Stimulated activated CD8-positive, alpha-beta memory T cell treated with anti-CD3 and anti-CD28 coated beads, Interleukin-15, amount 100 ng/mL, for 1 hour (primary cell): ENCODE data around the gene MAP6.

Experiments used
- DNase-seq: peaks from one replicate; pipeline ENCODE4 v3.0.0-alpha.2; 2020; ENCODE audit warnings: low read depth

MAP6 gene

GRCh38 chr11:75627906-75628668 lies 40.8 kb downstream of the MAP6 start:
- DNase-seq, result no peak

- DNase-seq, result no peak
These were observed 41.8 kb downstream of the MAP6 start for GRCh38 chr11:75626889-75627529.

DNA sequence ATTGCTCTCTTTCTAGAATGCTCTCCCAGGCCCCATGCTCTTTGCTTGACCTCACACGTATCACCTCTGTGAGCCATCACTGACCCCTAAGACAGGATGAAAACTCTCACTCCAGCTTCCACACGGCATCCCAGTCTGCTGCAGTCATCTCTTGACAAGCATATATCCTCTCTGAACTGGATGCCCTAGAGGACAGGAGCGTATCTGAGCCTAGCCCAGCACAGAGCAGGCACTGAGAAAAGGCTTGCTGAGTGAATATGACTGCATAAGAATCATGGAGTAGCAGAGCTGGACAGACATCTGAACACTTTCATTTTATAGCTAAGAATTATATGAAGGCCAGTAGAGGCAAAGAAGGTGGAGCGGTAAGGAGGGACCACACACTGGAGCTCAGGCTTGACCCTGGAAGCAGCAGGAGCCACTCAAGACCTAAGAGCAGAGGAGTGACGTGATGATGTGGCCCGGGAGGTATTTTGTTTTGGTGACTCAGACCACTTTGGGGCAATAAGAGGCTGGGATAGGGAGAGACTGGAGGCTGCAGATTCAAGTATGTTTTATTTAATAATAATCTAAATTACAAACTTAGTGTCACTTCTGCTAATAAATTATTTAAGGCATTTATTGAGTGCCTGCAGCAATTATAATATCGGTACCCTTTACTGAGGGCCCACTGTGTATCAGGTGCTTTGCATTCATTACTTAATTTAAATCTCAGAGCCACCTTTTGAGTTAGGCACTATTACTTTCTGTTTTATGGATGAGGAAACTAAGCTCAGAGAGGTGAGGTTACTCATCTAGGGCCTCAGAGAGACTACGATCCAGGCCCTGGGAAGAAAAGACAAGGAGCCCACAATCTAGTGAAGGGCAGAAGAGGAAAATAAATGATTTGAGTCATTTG lies 42.6 kb downstream of the MAP6 start:
- DNase-seq, result no peak

- no peak for DNase-seq
These were observed 43.8 kb downstream of the MAP6 start for GRCh38 chr11:75625021-75625420.

DNA sequence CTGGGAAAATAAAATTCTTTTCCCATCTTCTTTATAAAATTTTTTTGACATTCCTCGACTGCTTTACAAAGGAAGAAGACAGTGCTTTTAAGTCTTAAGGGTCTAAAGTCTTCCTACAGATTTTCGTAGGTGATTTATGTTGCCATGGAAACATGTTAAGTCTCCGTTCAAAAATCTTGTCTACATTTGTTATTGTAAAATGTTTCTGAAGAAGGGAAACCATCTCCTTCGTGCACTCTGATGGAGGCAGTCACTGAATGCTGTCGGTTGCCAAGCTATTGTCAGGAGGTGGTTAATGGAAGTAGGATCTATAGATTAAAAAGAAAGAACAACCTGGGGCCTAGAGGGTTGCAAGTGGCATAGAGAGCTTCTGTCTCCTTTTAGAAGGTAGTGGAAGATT lies 52.6 kb downstream of the MAP6 start:
- no peak for DNase-seq

DNA sequence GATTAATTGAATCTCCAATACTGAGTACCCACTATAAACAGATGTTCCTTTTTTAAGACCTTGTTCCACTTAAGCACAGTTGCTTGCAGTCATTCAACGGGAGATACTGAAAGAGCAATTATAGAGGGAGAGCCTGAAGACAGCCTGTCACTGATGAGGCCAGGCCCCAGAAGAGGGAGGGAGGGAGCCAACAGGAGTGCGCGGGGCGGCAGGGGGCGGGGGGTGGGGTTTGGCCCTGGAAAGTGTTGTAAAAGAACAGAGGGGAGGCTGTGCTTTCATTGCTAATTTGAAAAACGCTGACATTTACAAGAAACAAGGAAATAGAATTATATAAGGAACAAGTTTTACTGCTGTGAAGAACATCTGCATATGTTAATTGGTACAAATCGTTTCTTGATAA lies 53.1 kb downstream of the MAP6 start:
- DNase-seq, result no peak

DNA sequence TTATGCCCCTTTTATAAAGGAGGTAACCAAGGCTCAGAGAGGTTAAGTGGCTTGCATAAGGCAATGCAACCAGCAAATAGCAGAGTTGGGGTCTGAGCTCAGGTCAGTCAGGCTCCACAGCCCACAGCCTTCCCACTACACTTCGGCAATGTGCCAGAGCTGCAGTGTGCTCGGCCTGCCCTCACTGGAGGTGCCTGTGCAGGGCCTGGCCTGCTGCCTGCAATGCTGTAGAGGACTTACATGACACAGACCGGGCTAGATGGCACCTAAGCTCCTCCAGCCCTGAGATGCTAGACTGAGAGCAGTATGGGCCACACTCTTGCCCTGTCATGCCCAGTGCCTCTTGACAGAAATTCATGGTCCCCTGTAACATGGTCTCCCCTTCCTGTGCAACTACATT lies 57.0 kb downstream of the MAP6 start:
- no peak for DNase-seq

DNA sequence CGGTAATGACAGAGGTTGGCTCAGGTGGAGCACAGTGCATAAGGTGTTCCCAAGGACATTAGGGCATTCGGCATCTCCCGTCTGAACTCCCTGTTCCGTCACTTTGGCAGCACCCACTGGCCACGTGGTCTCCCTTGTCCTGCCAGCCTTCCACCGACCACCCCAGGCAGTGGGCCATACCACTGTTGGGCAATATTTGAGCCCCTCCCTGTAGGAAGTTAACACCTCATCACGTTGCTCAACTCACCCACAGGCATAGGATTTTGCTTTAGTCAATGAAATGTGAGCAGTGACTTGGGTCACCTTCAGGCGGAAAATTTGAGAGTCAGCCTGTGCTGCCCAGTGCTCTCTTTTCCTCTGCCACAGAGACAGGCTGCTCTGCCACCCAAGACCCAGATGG lies 62.7 kb downstream of the MAP6 start:
- DNase-seq, result no peak

GRCh38 chr11:75603791-75604736 lies 64.8 kb downstream of the MAP6 start:
- no peak for DNase-seq

GRCh38 chr11:75602951-75603350 lies 65.9 kb downstream of the MAP6 start:
- no peak for DNase-seq

DNA sequence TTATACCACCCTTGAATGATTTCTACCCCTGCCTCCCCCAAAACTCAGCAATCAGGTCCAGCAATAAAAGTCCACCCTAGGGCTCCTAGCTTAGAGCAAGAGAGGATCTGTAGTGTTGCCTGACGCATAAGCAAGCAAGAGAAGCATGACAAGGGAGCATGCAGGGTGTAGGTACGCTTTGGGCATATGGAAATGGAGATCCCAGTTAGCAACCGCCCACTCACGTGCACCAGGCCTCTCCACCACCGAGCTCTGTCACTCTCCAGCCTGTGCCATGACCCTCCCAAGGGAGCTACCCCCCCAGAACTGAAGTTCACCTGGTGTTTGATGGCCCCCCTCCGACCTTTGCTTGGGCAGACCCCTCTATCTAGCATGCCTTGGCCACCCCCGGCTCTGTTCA lies 67.3 kb downstream of the MAP6 start:
- no peak for DNase-seq

DNA sequence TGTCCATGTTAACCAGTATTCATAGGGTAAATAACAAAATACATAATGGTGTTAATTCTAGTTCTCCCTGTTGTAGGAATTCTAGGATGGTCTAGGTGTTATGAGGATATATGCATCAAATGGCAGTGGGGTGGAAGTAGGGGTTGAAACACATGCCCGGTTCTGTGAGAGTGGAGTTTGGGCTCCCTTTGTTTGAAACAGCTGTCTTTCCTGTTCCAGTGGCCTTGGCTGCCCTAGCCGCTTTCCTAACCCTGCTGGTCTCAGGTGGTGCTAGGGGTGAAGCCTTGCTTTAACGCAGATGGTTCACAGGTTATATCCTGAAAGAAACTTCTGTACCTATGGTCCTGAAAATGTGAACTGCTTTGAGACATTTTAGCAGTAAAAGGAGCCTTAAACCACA lies 68.5 kb downstream of the MAP6 start:
- no peak for DNase-seq

DNA sequence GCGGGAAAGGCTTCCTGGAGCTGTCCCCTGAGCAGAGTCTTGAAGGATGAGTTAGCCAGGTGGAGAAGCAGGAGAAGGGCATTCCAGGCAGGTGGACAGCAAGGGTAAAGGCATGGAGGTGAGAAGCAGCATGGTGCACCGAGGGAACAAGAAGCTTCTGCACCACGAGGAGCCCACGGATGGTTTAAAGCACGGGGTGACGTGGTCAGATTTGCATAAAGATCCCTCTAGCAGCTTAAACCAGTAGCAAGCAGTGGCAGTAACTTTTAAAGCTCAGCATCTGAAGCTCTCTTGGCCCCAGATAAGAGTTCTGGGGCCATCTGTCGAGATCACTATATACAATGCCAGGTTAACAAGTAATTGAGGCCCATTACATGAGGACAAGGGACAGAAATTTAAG lies 69.9 kb downstream of the MAP6 start:
- no peak for DNase-seq

DNA sequence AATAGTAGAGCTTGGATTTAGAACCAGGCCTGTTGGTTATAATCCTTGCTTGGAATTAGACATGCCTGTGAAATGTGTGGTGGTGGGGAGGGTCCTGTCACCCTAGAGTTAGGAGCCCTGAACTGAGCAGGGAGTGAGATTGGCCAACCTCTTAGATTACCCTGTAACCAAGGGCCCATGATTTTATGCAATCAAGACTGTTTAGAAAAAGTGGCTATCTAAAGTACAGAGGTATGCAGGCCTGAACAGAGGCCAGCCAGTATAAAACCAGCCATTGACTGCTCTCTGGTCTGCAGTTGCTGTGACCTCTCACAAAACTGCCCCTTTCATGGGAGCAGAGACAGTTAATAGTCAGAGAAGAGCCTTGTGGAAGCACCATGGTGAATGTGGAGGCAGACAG lies 70.6 kb downstream of the MAP6 start:
- no peak for DNase-seq

DNA sequence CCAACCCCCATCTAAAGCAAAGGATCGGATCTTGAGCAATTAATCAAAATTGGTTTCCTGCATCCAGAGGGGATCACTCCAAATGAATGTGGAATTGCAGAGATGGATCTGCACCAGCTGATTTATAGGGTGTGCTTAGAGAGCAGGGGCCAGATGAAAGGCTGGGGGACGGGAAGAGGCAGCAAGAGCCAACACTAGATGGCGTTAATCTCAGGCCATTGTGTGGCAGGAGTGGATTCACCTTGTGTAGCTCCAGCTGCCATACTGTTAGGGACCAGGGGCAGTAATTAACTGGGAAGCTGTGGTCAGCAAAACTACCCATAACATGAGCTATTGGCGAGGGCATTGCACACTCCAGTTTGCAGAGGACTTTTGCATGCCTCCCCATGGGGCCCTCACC lies 71.2 kb downstream of the MAP6 start:
- DNase-seq, result no peak

DNA sequence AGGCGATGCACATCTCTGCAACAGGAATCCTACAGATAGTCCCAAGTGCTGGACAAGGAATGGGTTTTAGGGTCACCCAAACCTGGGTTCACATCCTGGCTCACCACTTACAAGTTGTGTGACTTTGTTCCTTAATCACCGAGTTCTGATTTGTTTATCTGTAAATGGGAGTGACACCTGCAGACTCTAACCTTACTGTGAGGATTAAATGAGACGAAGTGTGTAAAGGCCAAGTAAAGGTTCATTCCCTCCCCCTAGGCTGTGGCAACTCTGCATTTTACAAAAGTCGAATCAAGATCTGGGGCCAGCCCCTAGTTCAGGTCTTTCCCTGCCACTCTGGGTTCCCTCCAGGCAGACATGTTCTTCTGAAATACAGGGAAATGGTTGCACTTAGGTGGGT lies 71.9 kb downstream of the MAP6 start:
- no peak for DNase-seq

GRCh38 chr11:75595429-75595828 lies 73.4 kb downstream of the MAP6 start:
- no peak for DNase-seq

DNA sequence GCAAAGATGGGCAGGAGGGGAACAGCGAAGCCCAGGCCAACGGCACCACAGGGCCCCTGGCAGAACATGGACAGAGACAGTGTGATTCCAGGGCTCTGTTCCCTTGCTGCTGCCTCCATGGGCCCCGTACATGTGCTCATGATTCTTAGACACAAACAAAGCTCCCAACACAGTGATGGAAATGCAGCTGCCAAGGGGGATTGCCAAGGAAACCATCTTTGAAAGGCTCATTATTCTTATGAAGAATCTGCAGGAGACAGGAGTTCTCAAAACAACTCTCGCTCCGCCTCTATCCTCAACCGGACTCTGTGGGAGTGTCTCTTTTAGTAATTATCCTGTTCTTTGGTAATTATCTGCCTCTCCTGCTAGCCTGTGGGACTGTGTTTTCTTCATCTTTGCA lies 74.6 kb downstream of the MAP6 start:
- no peak for DNase-seq

- no peak for DNase-seq
These were observed 75.4 kb downstream of the MAP6 start for GRCh38 chr11:75593286-75593915.

- no peak for DNase-seq
These were observed 76.1 kb downstream of the MAP6 start for GRCh38 chr11:75592715-75593114.

DNA sequence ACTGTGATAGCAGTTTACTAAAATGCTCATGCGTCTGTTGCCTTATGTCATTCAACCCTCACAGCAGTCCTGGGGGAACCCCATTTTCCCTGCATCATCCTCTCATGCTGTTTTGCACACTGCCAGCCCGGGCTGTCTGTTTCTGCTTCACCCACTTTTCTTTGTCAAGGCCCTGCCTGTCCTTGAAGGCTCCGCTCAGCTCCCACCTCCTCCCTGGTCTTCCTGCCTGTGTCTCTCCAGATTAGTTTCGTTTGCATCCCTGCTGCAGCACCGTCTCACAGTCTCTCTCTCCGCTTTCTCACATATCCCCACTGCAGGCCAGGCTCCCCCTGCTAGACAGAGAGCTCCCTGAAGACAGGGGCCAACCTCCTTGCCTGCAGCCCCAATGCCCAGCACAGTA lies 76.9 kb downstream of the MAP6 start:
- no peak for DNase-seq
